GM18873 (cell line): ENCODE data around the gene SCAF4.
"Not testable (repeated sequence)": the region's sequence is repeated elsewhere in the genome, so short reads cannot be mapped to it uniquely, and the experiment has no call there.

Experiments used
- ATAC-seq: cut with Tn5 transposase; IDR thresholded peaks from one replicate; pipeline ENCODE4 v1.9.1; 2021; ENCODE audit warnings: mild to moderate bottlenecking, moderate library complexity, moderate number of reproducible peaks; ENCODE audit not compliant: unreplicated experiment, low FRiP score

SCAF4 gene

DNA sequence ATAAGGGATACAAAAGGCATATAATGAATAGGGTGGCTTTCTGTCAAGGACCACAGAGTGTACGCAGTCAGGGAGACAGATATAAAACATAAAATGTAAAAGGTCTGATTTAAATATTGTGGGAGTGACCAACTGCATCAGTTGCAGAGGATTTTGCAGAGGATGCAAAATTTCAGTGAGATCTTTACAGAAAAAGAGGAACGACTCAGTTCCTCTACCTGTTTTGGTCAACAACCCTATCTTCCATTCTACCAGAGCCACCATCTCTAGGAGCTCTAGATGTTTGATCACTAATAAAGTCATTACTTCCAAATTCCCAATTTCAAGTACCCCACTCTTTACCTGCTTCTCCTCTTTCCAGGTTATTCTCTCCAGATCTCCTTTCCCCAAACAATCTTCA lies 56.0 kb downstream of the SCAF4 start:
- ATAC-seq: no peak

DNA sequence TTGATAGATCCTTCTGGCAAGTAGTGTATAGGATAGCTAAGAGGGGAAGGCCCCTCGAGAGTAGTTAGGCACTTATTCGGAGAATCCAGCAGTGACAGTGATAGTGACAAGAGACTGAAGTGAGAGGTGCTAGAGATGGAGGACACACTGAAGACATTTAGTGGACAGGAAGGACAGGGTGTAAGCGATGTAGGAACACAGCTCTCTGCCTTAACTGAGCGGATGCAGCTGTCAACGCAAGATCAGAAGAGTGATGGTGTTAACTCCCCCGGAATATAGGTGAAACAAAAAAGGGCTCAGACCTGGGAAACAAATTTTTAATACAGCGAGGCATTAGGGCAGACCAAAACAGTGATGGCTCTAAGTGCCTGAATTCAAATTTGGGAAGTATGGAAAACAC lies 56.6 kb downstream of the SCAF4 start:
- ATAC-seq: no peak

DNA sequence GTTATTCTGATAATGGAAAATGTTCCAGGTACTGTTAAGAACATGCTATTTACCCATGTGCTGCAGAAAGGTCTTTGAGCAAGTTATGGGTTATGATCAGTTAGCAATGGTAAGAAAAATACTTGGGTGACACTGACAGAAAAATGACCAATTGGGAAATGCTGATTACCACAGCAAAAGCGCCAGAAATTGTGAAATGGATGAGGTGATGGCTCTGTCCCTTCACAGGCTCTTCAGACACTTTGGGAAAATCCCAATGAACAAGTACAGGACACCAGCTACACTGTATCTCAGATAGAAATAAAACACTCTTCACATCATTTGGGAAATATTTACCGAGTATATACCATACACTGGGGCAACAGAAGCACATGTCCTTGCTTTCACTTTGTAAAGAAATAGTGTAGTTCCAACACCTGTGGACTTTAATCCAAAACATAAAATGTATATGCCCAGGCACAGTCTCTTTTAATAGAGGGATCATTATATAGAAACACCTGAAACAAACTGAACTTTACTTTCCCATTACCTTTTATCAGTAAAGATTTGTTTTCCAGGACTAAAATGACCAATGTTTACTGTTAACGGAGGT lies 58.5 kb downstream of the SCAF4 start:
- no peak for ATAC-seq

DNA sequence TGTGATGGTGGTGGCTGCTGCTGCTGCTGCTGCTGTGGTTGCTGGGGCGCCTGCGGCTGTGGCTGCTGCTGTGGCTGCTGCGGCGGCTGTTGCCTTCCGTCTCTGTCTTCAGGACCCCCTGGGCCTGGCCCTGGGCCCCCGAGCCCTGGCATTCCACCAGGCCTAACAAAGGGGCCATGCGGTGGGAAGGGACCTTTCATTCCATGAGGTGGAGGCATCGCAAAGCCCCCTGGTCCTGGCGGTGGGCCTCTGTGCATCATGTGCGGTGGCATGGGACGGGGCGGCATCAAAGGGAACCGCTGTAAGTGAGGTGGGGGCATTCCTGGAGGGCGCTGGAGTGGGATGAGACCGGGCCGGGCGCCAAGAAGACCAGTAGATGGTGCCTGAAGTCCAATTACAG lies 60.0 kb downstream of the SCAF4 start:
- ATAC-seq: no peak

DNA sequence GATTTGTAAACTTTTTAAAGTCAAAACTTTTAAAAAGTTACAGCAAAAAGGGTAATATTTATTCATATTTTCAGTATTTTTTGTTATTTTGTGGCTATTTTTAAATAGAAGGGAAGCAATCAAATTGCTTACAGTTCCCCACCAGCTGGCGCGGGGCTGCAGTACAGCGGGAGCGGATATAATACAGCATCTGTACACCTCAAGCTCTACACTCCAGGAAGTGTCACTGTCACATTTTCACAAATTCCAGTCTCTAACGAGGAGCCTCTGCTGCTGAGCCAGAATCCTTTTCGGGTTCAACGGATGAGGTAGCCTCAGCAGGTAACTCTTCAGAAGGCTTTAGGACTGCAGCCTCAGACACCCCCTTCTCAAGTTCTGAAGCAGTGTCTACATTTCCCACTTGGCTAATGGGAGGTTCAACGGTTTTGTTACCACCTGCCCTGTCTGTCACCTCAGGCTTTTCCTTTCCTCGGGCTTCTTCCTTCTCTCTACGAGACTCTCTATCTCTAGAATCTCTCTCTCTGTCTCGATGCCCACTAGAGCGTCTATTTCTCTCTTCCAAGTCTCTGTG lies 60.7 kb downstream of the SCAF4 start:
- ATAC-seq: no peak

DNA sequence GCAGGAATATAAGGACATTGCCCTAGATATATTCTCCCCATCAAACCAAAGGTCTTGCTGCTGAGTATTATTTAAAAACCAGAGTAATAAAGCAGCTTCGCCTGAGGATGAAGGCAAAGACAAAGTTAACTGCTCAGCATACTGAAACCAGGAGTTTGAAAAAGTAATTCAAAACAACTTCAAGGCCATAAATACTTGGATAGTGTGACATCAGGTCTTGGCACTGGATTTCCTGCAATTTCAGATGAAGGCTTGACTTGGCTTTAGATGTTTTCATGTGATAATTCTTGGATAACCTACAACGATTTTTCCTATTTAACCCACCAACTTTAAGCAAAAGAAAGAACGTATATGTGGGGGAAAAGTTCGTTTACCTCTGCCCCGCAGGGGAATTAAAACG lies 61.8 kb downstream of the SCAF4 start:
- ATAC-seq: no peak

DNA sequence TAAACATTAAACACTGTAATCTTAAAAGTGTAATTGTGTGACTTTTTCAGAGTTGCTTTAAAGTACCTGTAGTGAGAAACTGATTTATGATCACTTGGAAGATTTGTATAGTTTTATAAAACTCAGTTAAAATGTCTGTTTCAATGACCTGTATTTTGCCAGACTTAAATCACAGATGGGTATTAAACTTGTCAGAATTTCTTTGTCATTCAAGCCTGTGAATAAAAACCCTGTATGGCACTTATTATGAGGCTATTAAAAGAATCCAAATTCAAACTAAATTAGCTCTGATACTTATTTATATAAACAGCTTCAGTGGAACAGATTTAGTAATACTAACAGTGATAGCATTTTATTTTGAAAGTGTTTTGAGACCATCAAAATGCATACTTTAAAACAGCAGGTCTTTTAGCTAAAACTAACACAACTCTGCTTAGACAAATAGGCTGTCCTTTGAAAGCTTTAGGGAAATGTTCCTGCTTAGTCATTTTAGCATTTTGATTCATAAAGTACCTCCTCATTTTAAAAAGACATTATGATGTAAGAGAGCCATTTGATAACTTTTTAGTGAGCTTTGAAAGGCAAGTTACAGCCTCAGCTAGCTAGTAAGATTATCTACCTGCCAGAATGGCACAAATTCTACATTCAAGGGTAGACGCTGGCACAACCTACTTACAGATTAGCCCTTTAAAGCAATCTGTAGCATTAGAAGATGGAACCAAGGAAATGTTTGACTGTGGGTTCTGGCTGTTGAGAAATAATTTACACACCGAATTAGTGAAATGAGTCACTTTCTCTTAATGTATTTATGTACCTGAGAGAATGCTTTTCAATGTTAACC lies 63.0 kb downstream of the SCAF4 start:
- ATAC-seq: no peak

DNA sequence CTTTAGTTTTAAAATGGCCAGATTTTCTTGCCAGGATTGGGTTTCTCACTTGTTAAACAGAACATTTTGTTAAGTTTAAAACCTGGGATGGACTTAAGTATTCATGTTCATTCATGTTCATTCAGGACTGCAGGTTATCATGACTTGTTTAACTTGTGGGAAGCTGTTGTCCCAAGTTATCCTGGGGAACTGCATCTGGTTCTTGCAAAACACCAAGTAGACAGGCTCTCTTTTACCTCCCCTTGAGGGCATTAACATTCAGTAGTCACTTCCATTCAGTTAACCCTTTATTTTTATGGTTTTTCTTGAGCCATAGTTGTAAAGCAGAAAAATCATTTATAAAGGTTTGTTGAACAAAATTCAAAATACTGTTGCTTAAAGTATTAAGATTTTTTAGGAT lies 64.3 kb downstream of the SCAF4 start:
- ATAC-seq: no peak

DNA sequence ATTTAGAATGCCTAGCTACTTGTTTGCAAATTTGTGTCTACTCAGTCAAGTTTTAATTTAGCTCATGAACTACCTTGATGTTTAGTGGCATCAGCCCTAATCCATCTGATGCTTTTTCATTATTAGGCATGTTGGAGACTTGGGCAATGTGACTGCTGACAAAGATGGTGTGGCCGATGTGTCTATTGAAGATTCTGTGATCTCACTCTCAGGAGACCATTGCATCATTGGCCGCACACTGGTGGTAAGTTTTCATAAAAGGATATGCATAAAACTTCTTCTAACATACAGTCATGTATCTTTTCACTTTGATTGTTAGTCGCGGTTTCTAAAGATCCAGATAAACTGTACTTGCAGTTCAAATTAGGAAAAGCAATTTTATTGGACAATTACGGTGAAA lies 64.8 kb downstream of the SCAF4 start:
- ATAC-seq: no peak

DNA sequence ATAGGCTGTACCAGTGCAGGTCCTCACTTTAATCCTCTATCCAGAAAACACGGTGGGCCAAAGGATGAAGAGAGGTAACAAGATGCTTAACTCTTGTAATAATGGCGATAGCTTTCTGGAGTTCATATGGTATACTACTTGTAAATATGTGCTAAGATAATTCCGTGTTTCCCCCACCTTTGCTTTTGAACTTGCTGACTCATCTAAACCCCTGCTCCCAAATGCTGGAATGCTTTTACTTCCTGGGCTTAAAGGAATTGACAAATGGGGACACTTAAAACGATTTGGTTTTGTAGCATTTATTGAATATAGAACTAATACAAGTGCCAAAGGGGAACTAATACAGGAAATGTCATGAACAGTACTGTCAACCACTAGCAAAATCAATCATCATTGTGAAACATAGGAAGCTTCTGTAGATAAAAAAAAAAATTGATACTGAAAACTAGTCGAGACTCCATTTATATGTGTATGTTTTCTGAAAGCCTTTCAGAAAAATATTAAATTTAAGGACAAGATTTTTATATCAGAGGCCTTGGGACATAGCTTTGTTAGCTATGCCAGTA lies 65.4 kb downstream of the SCAF4 start:
- ATAC-seq: no peak

DNA sequence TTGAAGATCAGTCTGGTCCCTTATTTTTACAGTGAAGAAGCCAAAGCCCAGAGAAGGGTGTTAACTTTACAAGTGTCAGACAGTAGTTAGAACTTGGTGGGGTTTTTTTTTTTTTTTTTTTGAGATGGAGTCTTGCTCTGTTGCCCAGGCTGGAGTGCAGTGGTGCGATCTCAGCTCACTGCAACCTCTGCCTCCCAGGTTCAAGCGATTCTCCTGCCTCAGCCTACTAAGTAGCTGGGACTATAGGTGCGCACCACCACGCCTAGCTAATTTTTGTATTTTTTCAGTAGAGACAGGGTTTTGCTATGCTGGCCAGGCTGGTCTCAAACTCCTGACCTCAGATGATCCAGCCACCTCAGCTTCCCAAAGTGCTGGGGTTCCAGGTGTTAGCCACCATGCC lies 66.0 kb downstream of the SCAF4 start:
- ATAC-seq: not testable (repeated sequence)

DNA sequence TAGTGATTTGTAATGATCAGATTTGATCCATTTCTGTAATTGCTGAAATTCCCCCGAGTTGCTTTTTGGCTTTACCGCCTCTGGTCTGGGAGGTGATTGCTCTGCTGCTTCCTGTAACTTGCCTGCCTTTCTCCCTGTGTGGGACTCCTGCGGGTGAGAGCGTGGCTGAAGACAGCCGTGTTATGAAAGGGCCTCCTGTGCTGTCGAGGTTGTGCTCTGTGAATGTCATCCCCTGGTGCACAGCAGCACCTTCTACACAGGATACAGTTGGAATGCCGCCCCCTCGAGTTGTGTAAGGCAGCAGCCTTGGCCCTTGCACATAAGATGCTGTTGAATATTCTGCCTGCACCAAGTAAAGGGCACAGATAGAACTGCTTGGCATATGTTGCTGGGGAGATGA lies 66.5 kb downstream of the SCAF4 start:
- no peak for ATAC-seq

DNA sequence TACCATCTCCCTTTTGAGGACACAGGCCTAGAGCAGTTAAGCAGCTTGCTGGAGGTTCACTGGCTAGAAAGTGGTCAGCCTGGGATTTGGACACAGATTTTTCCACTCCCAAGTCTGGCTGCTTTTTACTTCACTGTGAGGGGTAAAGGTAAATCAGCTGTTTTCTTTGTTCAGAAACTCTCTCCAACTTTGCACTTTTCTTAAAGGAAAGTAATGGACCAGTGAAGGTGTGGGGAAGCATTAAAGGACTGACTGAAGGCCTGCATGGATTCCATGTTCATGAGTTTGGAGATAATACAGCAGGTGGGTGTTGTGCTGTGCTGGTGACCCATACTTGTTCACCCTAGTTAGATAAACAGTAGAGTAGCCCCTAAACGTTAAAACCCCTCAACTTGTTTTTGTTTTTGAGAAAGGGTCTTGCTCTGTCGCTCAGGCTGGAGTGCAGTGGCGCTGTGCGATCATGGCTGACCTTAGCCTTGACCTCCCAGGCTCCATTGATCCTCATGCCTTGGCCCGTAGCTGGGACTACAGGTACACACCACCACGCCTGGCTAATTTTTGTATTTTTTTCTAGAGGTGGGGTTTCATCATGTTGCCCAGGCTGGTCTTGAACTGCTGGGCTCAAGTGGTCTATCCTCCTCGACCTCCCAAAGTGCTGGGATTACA lies 68.2 kb downstream of the SCAF4 start:
- ATAC-seq: no peak

DNA sequence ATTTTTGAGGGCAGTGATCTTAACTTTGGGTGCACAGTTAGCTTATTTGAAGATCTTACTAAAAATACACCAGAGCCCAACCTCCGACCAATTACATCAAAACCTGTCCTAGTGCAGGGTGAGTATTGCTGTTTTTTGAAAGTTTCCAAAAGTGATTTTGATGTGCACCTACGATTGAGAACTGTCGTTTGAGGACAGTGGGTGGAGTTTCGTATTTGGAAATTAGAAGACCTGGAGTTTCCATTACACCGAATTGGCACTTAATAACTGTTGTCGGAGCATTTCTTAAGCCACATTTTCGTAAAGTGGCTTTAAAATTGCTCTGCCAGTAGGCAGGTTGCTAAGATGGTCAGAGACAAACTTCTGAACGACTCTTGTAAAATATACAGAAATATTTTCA lies 71.3 kb downstream of the SCAF4 start:
- no peak for ATAC-seq

DNA sequence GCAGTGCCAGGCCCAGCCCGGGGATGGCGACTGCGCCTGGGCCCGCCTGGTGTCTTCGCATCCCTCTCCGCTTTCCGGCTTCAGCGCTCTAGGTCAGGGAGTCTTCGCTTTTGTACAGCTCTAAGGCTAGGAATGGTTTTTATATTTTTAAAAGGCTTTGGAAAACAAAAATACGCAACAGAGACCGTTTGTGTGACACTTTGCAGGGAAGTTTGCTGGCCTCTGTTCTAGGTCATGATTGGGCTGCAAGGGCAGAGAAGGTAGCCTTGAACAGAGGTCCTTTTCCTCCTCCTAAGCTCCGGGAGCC lies 71.7 kb downstream of the SCAF4 start:
- ATAC-seq: peak; percentile 25

DNA sequence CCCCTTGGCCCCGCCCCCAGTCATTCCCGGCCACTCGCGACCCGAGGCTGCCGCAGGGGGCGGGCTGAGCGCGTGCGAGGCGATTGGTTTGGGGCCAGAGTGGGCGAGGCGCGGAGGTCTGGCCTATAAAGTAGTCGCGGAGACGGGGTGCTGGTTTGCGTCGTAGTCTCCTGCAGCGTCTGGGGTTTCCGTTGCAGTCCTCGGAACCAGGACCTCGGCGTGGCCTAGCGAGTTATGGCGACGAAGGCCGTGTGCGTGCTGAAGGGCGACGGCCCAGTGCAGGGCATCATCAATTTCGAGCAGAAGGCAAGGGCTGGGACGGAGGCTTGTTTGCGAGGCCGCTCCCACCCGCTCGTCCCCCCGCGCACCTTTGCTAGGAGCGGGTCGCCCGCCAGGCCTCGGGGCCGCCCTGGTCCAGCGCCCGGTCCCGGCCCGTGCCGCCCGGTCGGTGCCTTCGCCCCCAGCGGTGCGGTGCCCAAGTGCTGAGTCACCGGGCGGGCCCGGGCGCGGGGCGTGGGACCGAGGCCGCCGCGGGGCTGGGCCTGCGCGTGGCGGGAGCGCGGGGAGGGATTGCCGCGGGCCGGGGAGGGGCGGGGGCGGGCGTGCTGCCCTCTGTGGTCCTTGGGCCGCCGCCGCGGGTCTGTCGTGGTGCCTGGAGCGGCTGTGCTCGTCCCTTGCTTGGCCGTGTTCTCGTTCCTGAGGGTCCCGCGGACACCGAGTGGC lies 72.2 kb downstream of the SCAF4 start, which contains the start of gene SOD1:
TSS of gene SOD1 (plus strand) at position 158 of the 723 bp plus-strand sequence. CDS start at position 235, 77 bp downstream.
- peak; percentile 88 for ATAC-seq

DNA sequence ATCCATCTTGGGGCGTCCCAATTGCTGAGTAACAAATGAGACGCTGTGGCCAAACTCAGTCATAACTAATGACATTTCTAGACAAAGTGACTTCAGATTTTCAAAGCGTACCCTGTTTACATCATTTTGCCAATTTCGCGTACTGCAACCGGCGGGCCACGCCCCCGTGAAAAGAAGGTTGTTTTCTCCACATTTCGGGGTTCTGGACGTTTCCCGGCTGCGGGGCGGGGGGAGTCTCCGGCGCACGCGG lies 72.7 kb downstream of the SCAF4 start:
- peak; percentile 28 for ATAC-seq

DNA sequence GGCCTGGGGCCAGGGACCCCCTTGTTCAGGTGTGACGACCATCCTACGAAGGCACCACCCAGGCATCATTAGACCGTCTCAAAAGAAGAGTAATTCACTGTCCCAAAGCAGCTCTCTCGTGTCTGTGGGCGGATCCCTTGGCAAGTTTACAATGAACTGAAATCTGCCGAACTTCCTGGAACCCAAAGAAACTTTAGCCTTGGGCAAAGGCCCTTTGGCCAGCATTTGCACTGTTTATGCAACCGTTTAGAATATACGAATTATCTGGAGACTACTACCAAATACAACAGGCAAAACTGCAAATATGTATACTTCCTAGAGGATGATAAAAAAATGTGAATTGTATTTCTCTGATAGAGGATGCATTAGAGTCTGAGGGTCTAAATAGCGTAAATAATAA lies 73.9 kb downstream of the SCAF4 start:
- no peak for ATAC-seq

DNA sequence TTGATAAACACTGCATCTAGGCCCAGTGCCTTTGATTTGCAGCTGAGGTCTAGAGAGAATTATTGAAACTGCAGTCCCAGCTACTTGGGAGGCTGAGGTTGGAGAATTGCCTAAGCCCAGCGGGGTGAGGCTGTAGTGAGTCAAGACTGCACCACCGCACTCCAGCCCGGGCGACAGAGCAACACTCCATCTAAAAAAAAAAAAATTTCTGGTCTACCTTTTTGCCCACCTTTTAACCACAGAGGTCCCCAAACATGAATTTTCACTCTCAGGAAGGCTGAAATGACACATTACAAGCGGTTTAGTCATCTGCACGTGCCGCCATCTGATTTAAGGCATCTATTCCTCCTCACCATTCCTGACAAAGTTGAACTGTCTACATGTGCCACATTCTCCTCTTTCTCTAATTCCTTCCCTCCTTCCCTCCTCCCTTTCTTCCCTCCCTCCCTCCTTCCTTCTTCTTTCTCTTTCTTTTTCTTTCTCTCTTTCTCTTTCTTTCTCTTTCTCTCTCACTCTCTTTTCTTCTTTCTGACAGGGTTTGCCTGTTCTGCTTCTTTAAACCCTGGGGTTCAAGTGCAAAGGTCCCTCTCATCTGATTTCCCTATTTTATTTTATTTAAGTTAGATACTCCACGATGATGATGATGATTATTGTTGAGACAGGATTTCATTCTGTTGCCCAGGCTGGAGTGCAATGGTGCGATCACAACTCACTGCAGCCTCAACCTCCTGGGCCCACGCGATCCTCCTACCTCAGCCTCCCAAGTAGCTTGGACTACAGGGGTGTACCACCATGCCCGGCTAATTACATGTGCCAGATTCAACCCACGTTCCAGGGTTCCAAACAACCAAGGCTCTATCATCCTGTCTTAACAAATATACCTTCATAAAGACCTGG lies 75.5 kb downstream of the SCAF4 start:
- no peak for ATAC-seq
